Uterus (tissue), 2 donors: ENCODE results near the gene CCDC178.

Source experiments
- CTCF ChIP-seq, 4 experiments: fragments of 200-600 bp in 2 of 4; fragments of 450-650 bp in 2 of 4; sonication (generic) in 2 of 4; IDR thresholded peaks; one replicate each; pipeline ENCODE4 v1.5.1; 2016 to 2019; ENCODE audit warnings: antibody characterized with exemption in 4 of 4, mild to moderate bottlenecking in 2 of 4, moderate library complexity in 1 of 4
- POLR2A ChIP-seq, 2 donors: fragments of 450-650 bp; IDR thresholded peaks; one replicate each; pipeline ENCODE4 v1.6.1; 2016; ENCODE audit warnings: antibody characterized with exemption in 2 of 2, mild to moderate bottlenecking in 1 of 2, moderate library complexity in 1 of 2

- TF ChIP-seq CTCF (IDR thresholded peaks at IDR 0.05), result no peak
- TF ChIP-seq POLR2A (IDR thresholded peaks at IDR 0.05), result no peak
Observed at GRCh38 chr18:33355756-33356155, 84.8 kb downstream of the CCDC178 start.
